Duodenal mucosa (tissue), 2 donors: ENCODE measurements around the gene SLC43A3.

ENCODE experiments used
- H3K27ac ChIP-seq: one replicate; pipeline ENCODE4 v1.7.0; 2013; ENCODE audit warnings: low read depth, low read length
- H3K27me3 ChIP-seq, 2 donors: one replicate each; pipeline ENCODE4 v1.7.0; 2013; ENCODE audit warnings: low read length in 2 of 2, control low read depth in 1 of 2; ENCODE audit not compliant: insufficient read depth in 2 of 2, control insufficient read depth in 1 of 2
- H3K36me3 ChIP-seq, 2 donors: one replicate each; pipeline ENCODE4 v1.7.0; 2013; ENCODE audit warnings: low read length in 2 of 2, control low read depth in 1 of 2; ENCODE audit not compliant: insufficient read depth in 2 of 2, control insufficient read depth in 1 of 2
- H3K4me1 ChIP-seq, 2 donors: one replicate each; pipeline ENCODE4 v1.7.0; 2013; ENCODE audit warnings: low read length in 2 of 2, control low read depth in 1 of 2; ENCODE audit not compliant: insufficient read depth in 2 of 2, control insufficient read depth in 1 of 2
- H3K4me3 ChIP-seq, 2 donors: one replicate each; pipeline ENCODE4 v1.7.0; 2013; ENCODE audit warnings: low read length in 2 of 2, low read depth in 1 of 2
- H3K9ac ChIP-seq, 2 donors: one replicate each; pipeline ENCODE4 v1.7.0; 2013; ENCODE audit warnings: low read length in 2 of 2, low read depth in 1 of 2
- H3K9me3 ChIP-seq, 2 donors: one replicate each; pipeline ENCODE4 v1.7.0; 2013; ENCODE audit warnings: low read length in 2 of 2, control low read depth in 1 of 2; ENCODE audit not compliant: control insufficient read depth in 1 of 2

Gene SLC43A3

DNA sequence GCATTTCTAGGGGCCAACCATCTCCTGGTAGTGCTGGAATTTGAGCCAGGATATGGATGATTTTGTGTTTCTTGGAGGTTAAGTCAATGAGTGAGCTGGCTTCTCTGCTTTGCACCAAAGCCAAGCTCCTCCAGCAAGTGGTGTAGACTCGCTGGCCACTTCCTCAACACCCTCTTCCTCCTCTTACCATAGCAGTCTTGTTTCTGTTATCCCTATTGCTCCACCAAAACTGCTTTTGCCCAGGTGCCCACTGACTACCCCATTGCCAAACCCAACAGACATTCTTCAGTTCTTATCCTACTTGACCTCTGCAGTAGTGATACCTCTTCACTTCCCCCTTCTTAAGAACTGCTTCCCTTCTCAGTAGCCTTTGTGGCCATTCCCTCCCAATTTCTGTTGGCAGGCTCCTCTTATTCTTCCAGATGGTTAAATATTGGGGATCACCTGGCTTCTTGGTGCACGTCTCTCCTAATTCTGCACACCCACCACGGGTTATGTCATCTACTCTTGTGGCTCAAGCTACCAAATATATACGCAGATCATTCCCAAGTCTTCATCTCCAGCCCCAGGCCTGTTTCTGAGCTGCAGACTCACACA is 29.4 kb downstream of the SLC43A3 start:
- H3K9me3 ChIP-seq: no peaks in the 10 kb centered on the region
- no peak overlapping the region for H3K9ac ChIP-seq
- no peak overlapping the region for H3K27ac ChIP-seq
- no peaks in the 10 kb centered on the region for H3K36me3 ChIP-seq
- H3K4me3 ChIP-seq: no peak overlapping the region
- no peaks in the 10 kb centered on the region for H3K27me3 ChIP-seq
- H3K4me1 ChIP-seq: no peaks in the 10 kb centered on the region

DNA sequence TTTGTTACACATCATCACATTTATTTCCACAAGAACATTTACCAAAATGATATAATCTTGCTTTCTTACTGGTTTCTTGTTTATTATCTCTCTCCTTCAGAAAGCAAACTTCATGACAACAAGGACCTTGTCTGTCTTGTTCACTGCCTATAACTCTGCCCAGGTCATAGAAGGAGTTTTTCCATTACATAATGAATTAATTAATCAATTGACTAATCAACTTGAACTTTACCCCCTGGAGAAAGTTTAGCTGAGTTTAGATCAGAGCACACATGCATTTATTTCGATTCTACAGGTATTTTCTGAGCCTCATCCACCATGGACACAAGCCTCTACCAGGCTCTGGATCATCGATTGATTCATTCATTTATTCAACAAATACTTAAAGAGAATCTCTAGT is 30.2 kb downstream of the SLC43A3 start:
- Histone ChIP-seq H3K4me1 (no peaks in the 10 kb centered on the region), H3K9ac (no peak overlapping the region), H3K9me3 (no peaks in the 10 kb centered on the region), H3K36me3 (no peaks in the 10 kb centered on the region), H3K27ac (no peak overlapping the region), H3K4me3 (no peak overlapping the region), H3K27me3 (no peaks in the 10 kb centered on the region)

DNA sequence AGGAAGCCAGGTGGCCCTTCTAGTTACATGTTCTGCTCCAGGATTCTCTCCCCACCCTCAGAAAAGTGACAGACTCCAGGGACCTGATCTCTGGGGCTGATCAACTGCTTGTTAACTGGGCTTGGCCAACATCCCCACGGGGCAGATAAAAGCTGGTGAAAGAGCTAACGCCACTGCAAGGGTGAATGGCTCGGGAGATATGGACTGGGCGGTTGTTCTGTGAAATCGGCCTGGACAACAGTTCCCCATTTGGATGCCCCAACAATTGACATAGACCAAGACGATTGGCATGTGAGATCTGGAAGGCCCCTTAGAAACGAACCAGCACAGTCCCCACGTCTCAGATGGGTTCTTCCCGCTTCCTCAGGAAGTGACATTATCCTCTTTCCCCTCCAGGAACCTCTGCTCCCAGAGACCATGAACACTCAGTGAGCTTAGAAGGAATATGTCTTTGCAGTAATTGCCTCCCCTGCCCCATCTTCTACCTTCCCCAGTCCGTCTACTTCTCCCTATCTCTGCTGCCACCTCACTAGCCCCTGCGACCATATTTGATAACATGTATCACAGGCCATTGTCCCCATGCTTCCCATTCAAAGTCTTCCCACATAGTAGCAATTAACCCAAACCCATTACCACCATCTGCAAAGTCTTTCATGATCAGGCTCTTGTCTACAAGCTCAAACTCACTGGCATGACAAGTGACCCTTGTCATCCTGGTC is 30.9 kb downstream of the SLC43A3 start:
- Histone ChIP-seq H3K4me1 (no peaks in the 10 kb centered on the region), H3K36me3 (no peaks in the 10 kb centered on the region), H3K9ac (no peak overlapping the region), H3K27me3 (no peaks in the 10 kb centered on the region), H3K27ac (no peak overlapping the region), H3K4me3 (no peak overlapping the region), H3K9me3 (no peaks in the 10 kb centered on the region)

DNA sequence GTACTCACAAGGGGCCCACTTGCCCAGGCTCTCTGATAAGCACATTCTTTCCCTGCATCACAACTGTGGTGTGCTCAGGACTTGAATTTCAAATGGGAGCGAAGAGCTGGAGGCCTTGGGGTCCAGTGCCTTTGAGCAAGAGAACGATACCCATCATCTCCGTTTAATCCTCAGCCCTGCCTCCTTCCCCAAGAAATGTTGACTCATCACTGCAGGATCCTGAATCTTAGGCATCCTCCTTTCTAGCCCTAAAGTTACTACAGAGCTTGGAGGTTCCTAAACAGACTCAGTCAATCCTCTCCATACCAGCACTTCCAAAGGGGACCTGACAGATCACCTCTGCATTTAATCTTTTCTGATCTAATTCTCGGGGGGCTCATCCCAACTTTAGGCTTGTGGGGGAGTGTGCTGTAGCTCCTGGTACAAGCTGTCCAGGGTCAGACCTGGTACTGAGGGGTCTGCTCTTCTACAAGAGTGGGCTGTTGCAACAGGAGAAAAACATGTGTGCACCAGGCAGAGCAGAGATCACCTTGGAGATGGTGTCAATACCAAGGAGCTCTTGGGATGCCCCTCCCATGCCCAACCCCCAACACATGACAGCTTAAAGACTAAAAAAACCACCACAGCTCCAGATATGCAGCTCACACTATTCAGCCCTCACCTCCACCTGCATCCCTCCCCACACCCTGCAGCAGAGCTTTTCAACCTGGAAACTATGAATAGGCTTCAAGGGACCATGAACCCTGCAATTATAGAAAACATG is 32.5 kb downstream of the SLC43A3 start:
- Histone ChIP-seq H3K4me3 (no peak overlapping the region), H3K36me3 (no peaks in the 10 kb centered on the region), H3K27ac (no peak overlapping the region), H3K9me3 (no peaks in the 10 kb centered on the region), H3K27me3 (no peaks in the 10 kb centered on the region), H3K9ac (no peak overlapping the region), H3K4me1 (no peaks in the 10 kb centered on the region)

- Histone ChIP-seq H3K27ac (no peak overlapping the region), H3K36me3 (no peaks in the 10 kb centered on the region), H3K4me3 (no peak overlapping the region), H3K4me1 (no peaks in the 10 kb centered on the region), H3K9me3 (no peaks in the 10 kb centered on the region), H3K9ac (no peak overlapping the region), H3K27me3 (no peaks in the 10 kb centered on the region)
These were observed 34.2 kb downstream of the SLC43A3 start for GRCh38 chr11:57392763-57393105.

DNA sequence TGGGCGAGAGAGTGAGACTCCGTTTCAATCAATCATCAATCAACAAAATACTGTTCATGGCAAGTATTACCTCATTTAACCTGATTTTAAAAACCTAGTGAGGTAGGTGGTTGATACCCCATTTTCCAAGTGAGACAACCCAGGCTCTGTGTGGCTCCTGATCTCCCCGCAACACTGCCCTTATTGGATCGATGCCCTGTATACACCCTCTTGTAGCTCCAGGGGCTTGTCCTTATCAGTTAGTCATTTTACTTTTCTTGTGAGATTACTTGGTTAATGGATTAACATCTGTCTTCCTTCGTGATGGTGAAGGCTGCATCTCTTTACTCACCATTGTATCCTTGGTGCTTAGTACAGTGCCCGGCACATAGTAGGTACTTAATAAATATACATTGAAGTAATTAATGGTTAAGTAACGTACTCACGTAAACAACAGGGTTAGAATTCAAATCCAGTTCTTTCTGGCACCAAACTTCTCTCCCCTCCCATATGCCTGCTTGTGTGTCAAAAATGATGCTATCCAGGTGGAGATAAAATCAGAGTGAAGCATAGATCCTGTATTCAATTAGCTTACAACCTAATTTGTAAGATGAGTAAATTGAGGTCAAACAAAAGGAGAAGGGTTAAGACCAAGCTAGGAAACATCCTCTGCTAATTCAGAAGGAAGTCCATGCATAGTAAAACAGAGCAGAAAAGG is 34.7 kb downstream of the SLC43A3 start:
- H3K4me1 ChIP-seq: no peaks in the 10 kb centered on the region
- H3K27ac ChIP-seq: no peak overlapping the region
- H3K27me3 ChIP-seq: no peaks in the 10 kb centered on the region
- H3K9me3 ChIP-seq: no peaks in the 10 kb centered on the region
- H3K4me3 ChIP-seq: no peak overlapping the region
- no peaks in the 10 kb centered on the region for H3K36me3 ChIP-seq
- H3K9ac ChIP-seq: no peak overlapping the region

DNA sequence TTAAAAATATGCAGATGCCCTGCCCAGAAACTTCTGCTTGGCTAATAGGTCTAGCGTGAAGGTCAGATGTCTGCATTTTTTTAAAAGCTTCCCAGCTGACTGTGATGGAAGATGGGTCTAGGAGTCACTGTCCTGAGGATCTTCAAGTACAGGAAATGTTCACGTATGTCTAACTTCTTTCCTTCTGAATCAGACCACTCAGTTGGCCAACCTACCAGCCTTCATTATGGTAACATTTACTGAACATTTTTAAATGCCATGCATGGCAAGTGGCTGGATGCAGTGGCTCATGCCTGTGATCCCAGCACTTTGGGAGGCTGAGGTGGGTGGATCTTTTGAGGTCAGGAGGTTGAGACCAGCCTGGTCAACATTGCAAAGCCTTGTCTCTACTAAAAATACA is 35.4 kb downstream of the SLC43A3 start:
- Histone ChIP-seq H3K27me3 (no peaks in the 10 kb centered on the region), H3K36me3 (no peaks in the 10 kb centered on the region), H3K27ac (no peak overlapping the region), H3K4me1 (no peaks in the 10 kb centered on the region), H3K9ac (no peak overlapping the region), H3K9me3 (no peaks in the 10 kb centered on the region), H3K4me3 (no peak overlapping the region)

DNA sequence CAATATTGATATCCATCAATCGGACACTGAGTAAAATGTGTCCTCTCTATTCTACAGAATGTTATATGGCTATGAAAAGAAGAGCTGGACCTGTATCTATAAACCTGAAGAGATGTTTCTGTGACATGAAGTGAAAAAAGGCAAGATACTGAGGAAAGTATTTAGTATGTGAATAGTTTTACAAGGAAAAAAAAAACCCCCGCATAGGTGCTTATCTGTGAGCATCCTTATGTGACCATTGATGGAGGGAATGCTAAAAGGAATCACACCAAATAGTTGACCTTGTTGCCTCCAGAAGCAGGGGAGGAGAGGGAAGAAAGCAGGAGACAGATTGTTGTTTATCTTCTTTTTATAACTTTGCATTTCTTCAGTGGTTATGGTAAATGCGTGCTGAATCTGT is 35.8 kb downstream of the SLC43A3 start:
- H3K27me3 ChIP-seq: no peaks in the 10 kb centered on the region
- no peak overlapping the region for H3K4me3 ChIP-seq
- H3K27ac ChIP-seq: no peak overlapping the region
- no peak overlapping the region for H3K9ac ChIP-seq
- no peaks in the 10 kb centered on the region for H3K36me3 ChIP-seq
- H3K4me1 ChIP-seq: no peaks in the 10 kb centered on the region
- H3K9me3 ChIP-seq: no peaks in the 10 kb centered on the region

DNA sequence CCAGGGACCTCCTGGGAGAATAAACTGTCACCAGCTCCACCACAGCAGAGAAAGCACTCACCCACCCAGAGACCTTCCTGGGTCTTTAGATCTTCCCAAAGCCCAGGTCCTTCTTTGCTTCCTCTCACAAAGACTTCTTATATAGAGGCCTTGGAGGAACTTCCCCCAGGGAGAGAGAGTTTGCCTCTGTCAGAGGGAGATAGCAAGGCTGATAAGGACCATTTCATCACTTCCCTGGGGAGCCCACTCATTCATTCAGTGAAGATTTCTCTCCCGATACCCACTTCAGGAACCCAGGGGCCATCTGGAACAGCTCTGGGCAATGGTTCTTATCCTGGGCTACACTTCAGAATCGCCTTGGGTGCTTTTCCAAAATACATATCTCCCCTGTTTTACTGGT is 36.4 kb downstream of the SLC43A3 start, which contains the start of gene PRG2:
Gene PRG2, minus strand, starts transcription at position 116 of the 400 bp plus-strand sequence. CDS start 706 bp downstream, outside the sequence.
- no peak within 1 kb of the TSS for H3K9ac ChIP-seq
- H3K27me3 ChIP-seq: no peaks in the 10 kb centered on the region
- no peaks in the 10 kb centered on the region for H3K9me3 ChIP-seq
- no peak within 1 kb of the TSS for H3K27ac ChIP-seq
- H3K4me1 ChIP-seq: no peaks in the 10 kb centered on the region
- no peaks in the 10 kb centered on the region for H3K36me3 ChIP-seq
- no peak within 1 kb of the TSS for H3K4me3 ChIP-seq
